ENCODE results near the gene HRH2.

Gene HRH2

DNA sequence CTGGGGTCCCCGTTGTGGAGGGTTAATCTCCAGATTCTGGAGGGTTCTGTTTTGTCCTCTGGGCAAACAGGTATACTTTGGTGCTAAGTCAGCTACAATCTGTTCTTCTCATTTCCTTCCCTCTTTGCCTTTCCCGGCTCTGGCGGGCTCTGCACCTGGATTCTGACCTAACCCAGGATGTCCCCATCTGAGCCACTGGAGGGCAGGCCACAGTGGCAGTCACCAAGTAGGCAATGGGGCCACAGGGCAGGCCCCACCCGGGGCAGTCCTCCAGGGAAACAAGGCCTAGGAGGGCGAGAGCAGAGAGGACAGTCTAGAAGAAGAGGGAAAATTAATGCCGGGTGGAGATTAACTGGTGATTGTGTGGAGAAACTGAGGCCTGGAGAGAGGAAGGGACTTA, 40.4 kb upstream of the HRH2 start:
- Histone ChIP-seq H3K9me3 (ENCODE audit: insufficient read depth, low read length) (no peaks in the 10 kb centered on the region), H3K36me3 (replicated peaks; ENCODE audit: low read depth, low read length) (no peaks in the 10 kb centered on the region), H4K20me1 (ENCODE audit: insufficient read depth, low read length) (no peaks in the 10 kb centered on the region), H3K4me3 (ENCODE audit: low read length) (no peak overlapping the region), H3K27ac (ENCODE audit: low read length) (no peak overlapping the region), H3K27me3 (ENCODE audit: low read depth, low read length) (peaks cover 11% of the 10 kb centered on the region; the same call in 1 of the 2 replicates), H2AFZ (ENCODE audit: low read depth, low read length) (no peak overlapping the region), H3K4me1 (ENCODE audit: low read length) (no peaks in the 10 kb centered on the region), H3K79me2 (ENCODE audit: low read length) (no peaks in the 10 kb centered on the region), H3K9ac (ENCODE audit: low read length) (no peak overlapping the region), H3K4me2 (ENCODE audit: low read length) (no peak overlapping the region)
- TF ChIP-seq EZH2phosphoT487 (IDR thresholded peaks at IDR 0.05; ENCODE audit: low read depth), result no peak
- TF ChIP-seq, protein P1, sequence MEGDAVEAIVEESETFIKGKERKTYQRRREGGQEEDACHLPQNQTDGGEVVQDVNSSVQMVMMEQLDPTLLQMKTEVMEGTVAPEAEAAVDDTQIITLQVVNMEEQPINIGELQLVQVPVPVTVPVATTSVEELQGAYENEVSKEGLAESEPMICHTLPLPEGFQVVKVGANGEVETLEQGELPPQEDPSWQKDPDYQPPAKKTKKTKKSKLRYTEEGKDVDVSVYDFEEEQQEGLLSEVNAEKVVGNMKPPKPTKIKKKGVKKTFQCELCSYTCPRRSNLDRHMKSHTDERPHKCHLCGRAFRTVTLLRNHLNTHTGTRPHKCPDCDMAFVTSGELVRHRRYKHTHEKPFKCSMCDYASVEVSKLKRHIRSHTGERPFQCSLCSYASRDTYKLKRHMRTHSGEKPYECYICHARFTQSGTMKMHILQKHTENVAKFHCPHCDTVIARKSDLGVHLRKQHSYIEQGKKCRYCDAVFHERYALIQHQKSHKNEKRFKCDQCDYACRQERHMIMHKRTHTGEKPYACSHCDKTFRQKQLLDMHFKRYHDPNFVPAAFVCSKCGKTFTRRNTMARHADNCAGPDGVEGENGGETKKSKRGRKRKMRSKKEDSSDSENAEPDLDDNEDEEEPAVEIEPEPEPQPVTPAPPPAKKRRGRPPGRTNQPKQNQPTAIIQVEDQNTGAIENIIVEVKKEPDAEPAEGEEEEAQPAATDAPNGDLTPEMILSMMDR (IDR thresholded peaks at IDR 0.05; ENCODE audit: low read depth, low read length), result no peak

DNA sequence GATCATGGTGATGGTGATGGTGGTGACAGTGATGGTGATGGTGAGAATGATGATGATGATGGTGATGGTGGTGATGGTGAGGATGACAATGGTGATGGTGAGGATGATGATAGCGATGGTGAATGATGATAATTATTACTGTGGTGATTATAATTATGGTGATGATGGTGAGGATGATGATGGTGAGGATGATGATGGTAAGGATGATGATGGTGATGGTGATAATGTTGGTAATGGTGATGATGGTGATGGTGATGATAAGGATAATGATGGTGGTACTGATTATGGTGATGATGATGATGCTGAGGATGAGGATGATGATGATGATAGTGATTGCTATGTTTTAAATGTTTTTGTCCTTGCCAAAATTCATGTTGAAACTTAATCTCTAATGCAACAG, 37.3 kb upstream of the HRH2 start:
- no peaks in the 10 kb centered on the region for H3K36me3 ChIP-seq (replicated peaks; ENCODE audit: low read depth, low read length)
- H3K4me3 ChIP-seq (ENCODE audit: low read length), result no peak overlapping the region
- TF ChIP-seq, protein P1 (IDR thresholded peaks at IDR 0.05; ENCODE audit: low read depth, low read length), result no peak
- TF ChIP-seq EZH2phosphoT487 (IDR thresholded peaks at IDR 0.05; ENCODE audit: low read depth), result no peak
- H3K9ac ChIP-seq (ENCODE audit: low read length), result no peak overlapping the region
- 0 out of 2 replicates have a peak, but pooled peaks cover 2% of the 10 kb centered on the region for H3K9me3 ChIP-seq (ENCODE audit: insufficient read depth, low read length)
- no peaks in the 10 kb centered on the region for H3K4me1 ChIP-seq (ENCODE audit: low read length)
- no peaks in the 10 kb centered on the region for H4K20me1 ChIP-seq (ENCODE audit: insufficient read depth, low read length)
- H2AFZ ChIP-seq (ENCODE audit: low read depth, low read length), result no peak overlapping the region
- H3K79me2 ChIP-seq (ENCODE audit: low read length), result no peaks in the 10 kb centered on the region
- H3K4me2 ChIP-seq (ENCODE audit: low read length), result no peak overlapping the region
- H3K27me3 ChIP-seq (ENCODE audit: low read depth, low read length), result no peaks in the 10 kb centered on the region
- H3K27ac ChIP-seq (ENCODE audit: low read length), result no peak overlapping the region

DNA sequence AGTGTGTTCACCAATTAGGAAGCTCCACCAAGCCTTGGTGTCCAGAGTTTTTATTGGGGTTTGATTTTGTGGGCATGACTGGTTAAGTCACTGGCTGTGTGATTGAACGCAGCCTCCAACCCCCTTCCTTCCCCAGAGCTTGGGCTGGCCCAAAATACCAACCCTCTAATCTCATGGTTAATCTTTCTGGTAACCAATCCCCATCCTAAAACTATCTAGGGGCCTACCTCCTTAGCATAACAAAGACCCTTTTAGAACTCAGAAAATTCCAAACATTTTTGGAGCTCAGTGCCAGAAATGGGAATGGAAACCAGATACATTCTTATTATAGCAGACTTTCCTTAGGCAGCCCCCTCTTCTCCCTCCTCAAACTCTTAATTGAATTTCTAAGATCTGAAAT, 35.9 kb upstream of the HRH2 start:
- H3K36me3 ChIP-seq (replicated peaks; ENCODE audit: low read depth, low read length), result no peaks in the 10 kb centered on the region
- H3K4me2 ChIP-seq (ENCODE audit: low read length), result no peak overlapping the region
- no peaks in the 10 kb centered on the region for H3K4me1 ChIP-seq (ENCODE audit: low read length)
- no peaks in the 10 kb centered on the region for H3K79me2 ChIP-seq (ENCODE audit: low read length)
- TF ChIP-seq EZH2phosphoT487 (IDR thresholded peaks at IDR 0.05; ENCODE audit: low read depth), result no peak
- TF ChIP-seq, protein P1 (IDR thresholded peaks at IDR 0.05; ENCODE audit: low read depth, low read length), result no peak
- H3K9ac ChIP-seq (ENCODE audit: low read length), result no peak overlapping the region
- H2AFZ ChIP-seq (ENCODE audit: low read depth, low read length), result no peak overlapping the region
- H3K9me3 ChIP-seq (ENCODE audit: insufficient read depth, low read length), result 0 out of 2 replicates have a peak, but pooled peaks cover 2% of the 10 kb centered on the region
- H3K27me3 ChIP-seq (ENCODE audit: low read depth, low read length), result no peaks in the 10 kb centered on the region
- no peak overlapping the region for H3K27ac ChIP-seq (ENCODE audit: low read length)
- H3K4me3 ChIP-seq (ENCODE audit: low read length), result no peak overlapping the region
- no peaks in the 10 kb centered on the region for H4K20me1 ChIP-seq (ENCODE audit: insufficient read depth, low read length)

DNA sequence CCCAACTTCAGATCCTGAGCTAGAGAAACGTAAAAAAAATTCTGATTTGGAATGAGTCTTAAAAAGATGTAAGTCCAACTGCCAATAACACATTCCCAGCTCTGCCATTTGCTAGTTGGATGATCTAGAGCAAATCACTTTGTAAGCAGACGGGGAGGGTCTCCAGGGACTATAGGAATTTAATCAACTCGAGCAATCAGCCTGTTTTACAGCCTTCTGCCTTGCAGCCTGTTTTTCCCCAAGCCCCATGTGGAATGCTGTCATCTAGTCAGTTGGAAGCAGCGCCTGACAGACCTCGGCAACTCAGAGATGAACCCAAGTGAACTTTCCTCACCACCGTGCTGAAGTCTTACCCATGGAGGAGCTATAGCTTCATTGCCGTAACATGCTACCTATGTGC, 34.8 kb upstream of the HRH2 start:
- Histone ChIP-seq H3K36me3 (replicated peaks; ENCODE audit: low read depth, low read length) (no peaks in the 10 kb centered on the region), H3K79me2 (ENCODE audit: low read length) (no peaks in the 10 kb centered on the region), H3K4me2 (ENCODE audit: low read length) (no peak overlapping the region), H3K9me3 (ENCODE audit: insufficient read depth, low read length) (0 out of 2 replicates have a peak, but pooled peaks cover 2% of the 10 kb centered on the region), H4K20me1 (ENCODE audit: insufficient read depth, low read length) (no peaks in the 10 kb centered on the region), H3K4me1 (ENCODE audit: low read length) (no peaks in the 10 kb centered on the region), H3K27ac (ENCODE audit: low read length) (no peak overlapping the region), H2AFZ (ENCODE audit: low read depth, low read length) (no peak overlapping the region), H3K9ac (ENCODE audit: low read length) (no peak overlapping the region), H3K4me3 (ENCODE audit: low read length) (no peak overlapping the region), H3K27me3 (ENCODE audit: low read depth, low read length) (no peaks in the 10 kb centered on the region)
- TF ChIP-seq EZH2phosphoT487 (IDR thresholded peaks at IDR 0.05; ENCODE audit: low read depth), result no peak
- TF ChIP-seq, protein P1 (IDR thresholded peaks at IDR 0.05; ENCODE audit: low read depth, low read length), result no peak
